Activated gamma-delta T cell treated with Interleukin-2 at 50 U/mL for 16 hours (primary cell): ENCODE data around the gene KCNJ14.

Source experiments
- DNase-seq: peaks from one replicate; pipeline ENCODE4 v3.0.0-alpha.2; 2020

Gene KCNJ14

GRCh38 chr19:48510421-48511268, 55.3 kb downstream of the KCNJ14 start:
- peak; percentile 76 for DNase-seq

- DNase-seq: no peak
Observed at GRCh38 chr19:48511321-48511731, 56.0 kb downstream of the KCNJ14 start.

GRCh38 chr19:48511800-48512503, 56.6 kb downstream of the KCNJ14 start, which contains the start of gene LMTK3:
Gene LMTK3 (minus strand): TSS chr19:48511835. CDS start chr19:48511576, 259 bp downstream.
- DNase-seq: peak; percentile 81

- DNase-seq: no peak
Observed at GRCh38 chr19:48512504-48513288, 57.3 kb downstream of the KCNJ14 start.

- peak; percentile 68 for DNase-seq
Observed at GRCh38 chr19:48513289-48514122, 58.1 kb downstream of the KCNJ14 start.

GRCh38 chr19:48514123-48514458, 58.7 kb downstream of the KCNJ14 start:
- no peak for DNase-seq

- no peak for DNase-seq
Observed at GRCh38 chr19:48516536-48516935, 61.2 kb downstream of the KCNJ14 start.
